GM23338 (cell line): ENCODE data around the gene HDAC6.

Experiments used
- CTCF ChIP-seq, 2 experiments: fragments of 200-600 bp in 1 of 2; sonication (generic) in 1 of 2; conservative IDR thresholded peaks; 2 replicates each; pipeline versions ENCODE4 v1.5.1 to v1.6.1; 2016 to 2017; ENCODE audit warnings: antibody characterized with exemption in 2 of 2, low read depth in 2 of 2, mild to moderate bottlenecking in 2 of 2, moderate library complexity in 1 of 2
- EZH2phosphoT487 ChIP-seq: fragments of 200-600 bp; sonication (generic); IDR thresholded peaks from one replicate; pipeline ENCODE4 v1.8.1; 2018; ENCODE audit warnings: antibody characterized with exemption; ENCODE audit not compliant: unreplicated experiment
- REST ChIP-seq: IDR thresholded peaks from one replicate; pipeline ENCODE4 v1.6.1; 2018; ENCODE audit warnings: antibody characterized with exemption; ENCODE audit not compliant: unreplicated experiment

GRCh38 chrX:48839686-48840085, 37.8 kb downstream of the HDAC6 start:
- TF ChIP-seq CTCF (conservative IDR thresholded peaks at IDR 0.05; ENCODE audit: low read depth in 2 of 2) (no peak), EZH2phosphoT487 (no peak), REST (no peak)
